Stimulated activated CD8-positive, alpha-beta memory T cell treated with anti-CD3 and anti-CD28 coated beads, Interleukin-15, amount 100 ng/mL, for 4 hours (primary cell): ENCODE measurements around the gene OLIG3.

Experiments
- DNase-seq, 2 donors: peaks; one replicate each; pipeline ENCODE4 v3.0.0-alpha.2; 2020; ENCODE audit warnings: low read depth in 2 of 2

Gene OLIG3

DNA sequence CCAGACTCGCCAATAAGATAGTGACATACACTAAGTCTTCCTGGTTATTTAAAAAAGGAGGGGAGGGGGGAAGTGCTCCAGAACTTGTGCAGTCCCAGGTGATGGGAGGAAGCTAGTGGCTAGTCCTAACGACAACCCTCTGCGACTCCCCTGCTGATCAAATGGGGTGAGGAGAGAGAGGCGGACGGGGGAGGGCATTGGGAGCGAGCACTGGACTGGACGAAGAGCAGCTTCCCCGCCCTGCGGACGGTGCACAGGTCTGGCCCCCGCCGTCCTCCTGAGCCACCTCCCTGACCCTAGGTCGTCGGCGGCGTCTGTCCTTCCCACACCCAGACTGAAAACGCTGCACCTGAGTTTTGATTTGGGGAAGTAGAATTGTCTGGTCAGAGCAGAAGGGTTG is 2.2 kb upstream of the OLIG3 start:
- no peak for DNase-seq

DNA sequence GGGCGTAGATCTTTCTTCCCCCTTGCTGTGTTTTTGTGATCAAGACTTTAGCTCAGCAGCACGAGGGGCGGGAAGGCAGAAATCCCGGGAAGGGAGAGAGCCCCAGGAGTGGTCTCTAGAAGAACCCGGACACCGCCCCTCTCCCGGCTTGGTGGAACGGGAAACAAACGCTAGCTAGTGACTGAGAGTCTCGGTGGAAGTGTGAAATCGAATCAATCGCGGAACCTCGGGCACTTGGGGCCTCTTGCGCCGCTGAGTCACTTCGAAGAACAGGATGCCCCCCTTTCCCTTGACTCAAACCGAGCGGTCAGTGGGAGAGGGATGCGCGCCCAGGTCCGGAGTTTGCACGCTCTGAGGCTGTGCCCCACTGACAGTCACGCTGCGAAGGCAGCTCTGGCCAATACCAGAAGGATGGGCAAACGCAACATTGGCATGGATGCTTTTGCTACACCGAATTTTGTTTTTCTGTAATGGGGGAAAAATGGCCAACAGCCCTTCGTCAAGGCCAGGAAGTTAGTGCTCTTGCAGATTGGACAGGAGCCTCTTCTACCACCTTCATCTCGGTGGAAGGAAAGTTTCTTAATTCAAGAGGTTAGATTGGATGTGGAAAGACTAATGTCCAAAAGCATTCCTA is 1.6 kb upstream of the OLIG3 start:
- no peak for DNase-seq

DNA sequence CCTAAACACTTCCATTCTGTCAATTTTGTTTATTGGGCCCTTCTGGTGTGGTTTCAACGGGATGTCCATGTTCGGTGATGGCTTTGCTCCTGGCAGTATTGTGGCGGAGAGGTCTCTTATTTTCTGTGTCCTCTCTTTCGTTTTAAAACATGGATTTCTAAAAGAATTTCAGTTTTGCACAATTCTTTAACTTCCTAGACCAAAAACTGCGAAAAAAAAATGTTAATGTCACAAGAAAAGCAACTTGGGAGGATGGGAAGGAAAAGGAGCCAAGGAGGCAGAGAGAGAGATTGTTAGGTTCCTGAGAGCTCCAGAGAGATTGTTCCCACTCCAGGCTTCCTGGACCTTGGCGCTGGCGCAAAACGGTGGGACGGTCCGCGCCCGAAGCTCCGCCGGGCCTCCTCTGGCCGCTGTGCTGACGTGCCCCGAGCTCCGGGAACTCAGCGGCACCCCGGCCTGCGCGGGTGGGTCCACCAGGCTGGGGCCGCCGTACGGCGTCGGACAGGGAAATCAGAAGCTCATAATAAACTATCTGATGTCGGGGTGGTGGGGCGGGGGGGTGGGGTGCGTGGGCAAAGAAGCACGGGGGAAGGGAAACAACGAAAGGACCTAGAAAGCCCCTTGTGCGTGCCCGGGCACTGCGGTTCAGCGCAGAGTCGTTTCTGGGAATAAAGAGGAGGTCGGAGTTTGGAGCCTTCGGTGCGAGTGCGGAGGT is 951 bp upstream of the OLIG3 start:
- no peak for DNase-seq

DNA sequence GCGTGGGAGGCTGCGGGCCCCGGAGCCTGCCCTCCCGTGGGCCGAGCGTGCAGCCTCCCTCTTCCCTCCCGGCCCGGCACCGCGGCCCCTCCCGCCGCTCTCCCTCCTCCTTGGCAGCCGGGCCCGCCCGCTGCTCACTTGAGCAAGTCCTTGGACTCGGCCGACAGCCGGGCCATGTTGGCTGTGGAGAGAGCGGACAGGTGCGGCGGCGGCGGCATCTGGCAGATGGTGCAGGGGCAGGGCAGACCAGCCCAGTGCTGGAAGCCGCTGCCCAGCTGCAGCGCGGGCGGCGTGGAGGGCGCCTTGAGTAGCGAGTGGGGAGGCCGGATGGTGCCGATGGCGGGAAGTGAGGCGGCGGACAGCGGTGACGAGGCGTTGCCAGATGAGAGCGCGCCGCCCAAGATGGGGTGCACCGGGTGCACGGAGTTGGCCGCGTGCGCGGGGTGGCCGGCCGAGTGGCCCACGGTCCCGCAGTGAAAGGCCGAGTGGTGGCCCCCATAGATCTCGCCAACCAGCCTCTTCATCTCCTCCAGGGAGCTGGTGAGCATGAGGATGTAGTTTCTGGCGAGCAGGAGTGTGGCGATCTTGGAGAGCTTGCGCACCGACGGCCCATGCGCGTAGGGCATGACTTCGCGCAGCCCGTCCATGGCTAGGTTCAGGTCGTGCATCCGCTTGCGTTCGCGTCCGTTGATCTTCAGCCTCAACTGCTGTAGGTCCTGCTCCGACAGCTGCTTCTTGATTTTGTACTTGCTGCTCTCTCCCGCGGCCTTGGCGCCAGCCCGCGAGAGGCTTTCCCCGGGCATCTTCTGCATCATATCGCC is 766 bp downstream of the OLIG3 start:
- DNase-seq = no peak

GRCh38 chr6:137492289-137493217 is 1.6 kb downstream of the OLIG3 start:
- no peak for DNase-seq

GRCh38 chr6:137491478-137491877 is 2.7 kb downstream of the OLIG3 start:
- DNase-seq = no peak

- DNase-seq = no peak
These were observed 3.2 kb downstream of the OLIG3 start for GRCh38 chr6:137490961-137491360.

DNA sequence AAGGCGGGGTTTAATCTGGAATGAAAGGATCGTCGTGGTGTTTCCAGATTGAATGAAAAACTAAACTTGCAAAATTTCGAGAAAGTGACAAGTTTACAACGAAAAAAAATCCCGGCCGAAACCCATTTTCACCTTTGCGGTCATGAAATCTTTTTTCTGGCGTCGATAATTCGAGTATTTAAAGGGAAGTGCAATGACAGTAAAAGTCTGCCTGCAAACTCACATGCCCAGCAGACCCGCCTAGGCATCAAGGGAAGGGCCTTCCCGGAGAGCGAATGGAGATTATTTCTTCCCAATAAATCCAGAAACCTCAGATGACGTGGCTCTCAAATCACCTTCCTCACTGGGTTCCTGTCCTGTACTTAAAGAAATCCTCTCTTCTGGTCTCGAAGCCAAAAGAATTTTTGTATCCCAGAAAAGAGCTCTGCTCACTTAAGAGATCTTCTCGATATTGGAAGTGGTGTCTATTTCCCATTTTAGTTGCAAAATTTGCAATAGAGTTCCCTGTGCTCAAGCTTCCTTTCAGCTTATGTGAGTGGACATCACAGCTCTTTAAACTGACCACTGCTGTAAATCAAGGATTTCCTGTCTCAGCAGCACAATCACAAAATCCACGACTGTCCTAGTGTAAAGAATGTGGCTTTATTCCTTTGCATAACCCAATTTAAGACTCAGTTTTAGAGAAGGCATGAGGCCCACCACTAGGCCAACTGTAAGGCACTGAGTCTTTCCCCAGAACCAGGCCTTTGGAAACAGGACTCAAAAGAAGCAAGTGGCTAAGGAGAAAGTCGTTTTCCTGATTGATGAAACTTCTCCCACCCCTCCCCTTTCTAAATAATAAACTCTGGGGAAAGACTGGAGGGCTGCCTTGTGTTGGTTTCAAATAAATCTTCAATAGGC is 3.9 kb downstream of the OLIG3 start:
- no peak for DNase-seq

DNA sequence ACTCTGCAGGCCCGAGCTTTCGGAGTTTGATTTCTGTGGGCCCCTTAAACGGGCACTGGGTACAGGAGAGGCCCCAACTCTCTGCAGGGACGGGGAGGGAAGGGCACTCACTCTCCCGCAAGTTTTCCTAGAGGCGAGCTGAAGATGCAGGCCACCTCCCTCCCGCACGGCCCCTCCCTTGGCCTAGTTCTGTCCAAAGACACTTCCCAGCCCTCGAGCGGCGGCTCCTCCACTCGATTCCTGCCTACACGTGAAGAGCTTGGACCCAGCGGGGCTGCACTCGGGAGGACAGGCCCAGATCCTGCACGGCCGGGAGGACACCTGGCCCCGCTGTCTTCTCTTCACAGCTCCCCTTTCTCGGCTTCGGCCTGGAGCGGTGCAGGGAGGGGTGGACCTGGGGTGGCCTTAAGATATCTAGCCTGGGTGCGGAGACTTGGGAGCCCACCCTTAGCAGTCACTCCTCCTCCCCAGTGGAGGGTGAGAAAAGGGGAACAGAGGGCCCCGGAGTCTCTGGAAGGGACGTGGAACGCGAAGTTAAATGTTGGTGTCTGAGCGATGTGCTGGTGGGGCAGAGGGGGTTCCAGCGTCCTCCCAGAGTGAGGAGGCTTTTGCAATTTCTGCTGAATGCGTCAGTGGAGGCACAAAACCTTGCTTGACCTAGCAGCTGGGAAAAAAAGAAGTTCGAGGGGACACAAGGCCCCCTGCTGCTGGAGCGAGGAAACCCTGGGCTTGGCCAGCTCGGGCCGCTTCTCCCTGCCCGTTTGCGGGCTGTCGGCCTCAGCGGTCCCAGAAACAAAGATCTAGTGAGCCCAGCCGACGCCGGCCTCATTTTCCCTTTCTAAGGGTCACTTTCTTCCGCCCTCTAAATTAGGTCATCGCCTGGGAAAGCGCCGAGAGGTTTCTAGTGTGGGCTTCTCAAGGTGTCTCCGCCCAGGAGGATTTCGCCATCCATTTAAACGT is 4.9 kb downstream of the OLIG3 start:
- no peak for DNase-seq

DNA sequence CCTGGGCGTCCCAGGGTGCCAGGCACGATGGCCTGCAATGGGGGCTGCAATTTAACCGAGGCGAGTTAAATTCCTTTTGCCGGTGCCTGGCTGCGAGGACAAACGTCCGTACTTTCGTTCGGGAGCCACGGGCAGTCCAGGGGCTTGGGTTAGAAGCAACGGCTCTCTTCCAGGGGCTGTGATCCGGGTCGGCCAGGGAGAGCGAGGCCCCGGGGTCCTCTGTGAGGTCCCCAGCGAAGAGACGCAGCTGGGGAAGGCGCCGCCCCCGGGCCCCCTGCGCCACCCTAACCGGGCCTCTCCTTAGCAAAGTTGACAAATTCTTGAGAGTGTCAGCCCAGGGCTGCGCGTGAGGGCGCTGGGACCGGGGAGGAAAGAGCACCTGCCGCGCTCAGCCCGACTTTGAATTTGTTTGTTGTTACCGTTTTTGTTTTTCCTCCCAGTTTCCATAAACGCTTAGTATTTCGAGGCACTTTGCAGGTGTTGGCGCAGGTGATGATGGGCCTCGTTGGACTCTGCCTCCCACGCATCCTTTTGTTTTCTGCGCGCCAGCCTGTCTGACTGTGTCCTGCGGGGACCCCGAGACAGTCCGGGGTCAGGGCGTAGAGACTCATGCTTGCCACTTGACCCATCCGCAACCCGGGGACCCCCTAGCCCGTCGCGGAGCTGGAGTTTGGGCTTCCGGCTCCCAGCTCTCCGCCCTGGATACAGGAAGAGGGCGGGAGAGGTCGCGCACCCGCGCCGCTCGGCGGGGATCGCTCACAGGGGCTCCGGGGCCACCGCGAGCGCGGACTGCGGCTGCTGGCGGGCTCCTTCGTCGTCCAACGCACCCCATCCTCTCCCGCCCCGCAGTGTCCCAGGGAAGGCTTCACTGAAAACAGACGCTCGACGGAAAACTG is 5.8 kb downstream of the OLIG3 start:
- no peak for DNase-seq

GRCh38 chr6:137487869-137488149 is 6.4 kb downstream of the OLIG3 start:
- no peak for DNase-seq

- DNase-seq = no peak
These were observed 6.9 kb downstream of the OLIG3 start for GRCh38 chr6:137487181-137487868.

- DNase-seq = no peak
These were observed 7.8 kb downstream of the OLIG3 start for GRCh38 chr6:137486416-137486815.

DNA sequence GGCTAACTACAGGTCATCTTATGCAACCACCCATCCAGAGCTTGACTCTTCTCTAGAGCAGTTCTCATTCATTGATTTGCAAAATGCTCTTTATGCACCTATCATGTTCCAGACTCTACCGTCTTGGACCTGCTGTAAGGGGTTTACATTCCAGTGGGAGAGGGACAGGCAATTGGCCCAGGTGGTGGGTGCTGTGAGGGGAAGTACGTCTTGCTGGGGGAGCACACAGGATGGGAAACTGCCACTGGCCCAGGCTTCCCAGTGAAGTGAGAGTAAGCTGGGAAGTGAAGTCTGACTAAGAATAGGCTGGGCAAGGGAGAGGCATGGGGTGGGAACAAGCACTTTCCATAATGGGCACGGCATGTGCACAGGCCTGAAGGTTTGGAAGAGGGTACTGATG is 13.8 kb downstream of the OLIG3 start:
- no peak for DNase-seq

- no peak for DNase-seq
These were observed 19.1 kb downstream of the OLIG3 start for GRCh38 chr6:137475103-137475502.

DNA sequence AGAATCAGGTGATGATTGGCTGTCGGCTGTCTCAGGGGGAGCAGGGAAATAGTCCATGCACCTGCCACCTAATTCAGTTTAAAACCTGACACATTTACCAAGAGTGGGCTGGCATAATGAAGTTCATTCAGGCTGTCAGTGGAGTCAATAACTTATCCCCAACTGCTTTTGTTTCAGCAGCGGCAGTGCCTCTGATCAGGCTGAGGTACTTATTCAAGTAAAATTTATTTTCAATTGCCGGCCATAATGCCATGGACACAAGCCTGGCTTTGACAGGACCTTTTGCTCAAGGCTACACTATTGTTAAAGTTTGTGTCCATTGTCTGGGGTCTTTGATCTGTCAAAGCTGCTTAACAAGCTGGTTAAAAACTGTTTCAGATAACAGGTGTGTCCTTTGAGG is 20.6 kb downstream of the OLIG3 start:
- DNase-seq = no peak

DNA sequence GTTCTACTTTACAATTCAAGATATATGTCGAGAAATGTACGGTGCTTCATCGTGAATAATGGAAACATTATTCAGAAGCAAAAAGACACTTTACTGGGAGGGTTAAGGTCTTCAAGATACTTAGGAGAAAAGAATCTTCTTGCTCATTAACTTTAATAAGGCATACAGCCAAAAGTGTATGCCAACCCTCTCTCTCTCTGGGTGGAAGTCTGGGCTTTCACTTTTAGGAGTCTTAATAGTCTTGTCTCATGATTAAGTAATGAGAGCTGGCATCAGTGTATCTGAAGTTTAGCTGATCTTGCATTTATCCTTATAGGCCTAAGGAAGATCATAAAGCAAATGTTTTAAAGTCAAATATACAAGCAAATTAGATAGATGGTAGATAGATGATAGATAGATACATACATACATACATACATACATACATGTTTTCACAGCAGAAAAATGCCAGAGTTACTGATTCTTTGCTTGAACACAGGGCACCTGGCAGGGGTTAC is 21.5 kb downstream of the OLIG3 start:
- no peak for DNase-seq

GRCh38 chr6:137471986-137472385 is 22.2 kb downstream of the OLIG3 start:
- DNase-seq = no peak
